Upper lobe of left lung (tissue), 6 donors: Measurements from ENCODE around the gene EGFLAM. TPM values are rescaled to one million over a fixed set of nuclear protein-coding genes. Genes with fewer than 3 reads are reported as not detected.

Experiments
- ATAC-seq, 2 donors: fragments of 200-7000 bp; cut with Tn5 transposase; one replicate each; pipeline ENCODE4 v1.9.1; 2022; ENCODE audit warnings: mild to moderate bottlenecking in 2 of 2, moderate library complexity in 2 of 2; ENCODE audit not compliant: low FRiP score in 2 of 2
- DNase-seq, 2 donors: peaks; one replicate each; pipeline ENCODE4 v3.0.0-alpha.2; 2019 to 2020
- H3K27ac ChIP-seq, 4 donors: fragments of 200-600 bp; sonication (generic); one replicate each; pipeline ENCODE4 v1.5.1; 2016 to 2019
- H3K27me3 ChIP-seq, 4 donors: fragments of 200-600 bp; sonication (generic); one replicate each; pipeline ENCODE4 v1.5.1; 2017 to 2019
- H3K36me3 ChIP-seq, 4 donors: fragments of 200-600 bp; sonication (generic); one replicate each; pipeline ENCODE4 v1.5.1; 2016 to 2019
- H3K4me1 ChIP-seq, 4 donors: fragments of 200-600 bp; sonication (generic); one replicate each; pipeline ENCODE4 v1.5.1; 2018 to 2019
- H3K4me3 ChIP-seq, 4 donors: fragments of 200-600 bp; sonication (generic); one replicate each; pipeline ENCODE4 v1.5.1; 2017 to 2019; ENCODE audit warnings: mild to moderate bottlenecking in 2 of 4, moderate library complexity in 1 of 4
- H3K9me3 ChIP-seq, 4 donors: fragments of 200-600 bp; sonication (generic); one replicate each; pipeline ENCODE4 v1.5.1; 2018 to 2019
- CTCF ChIP-seq, 6 experiments: fragments of 450-650 bp in 4 of 6; fragments of 200-600 bp in 2 of 6; sonication (generic) in 2 of 6; IDR thresholded peaks; one replicate each; pipeline ENCODE4 v1.5.1; 2016 to 2019; ENCODE audit warnings: antibody characterized with exemption in 6 of 6
- EP300 ChIP-seq, 4 donors: sonication (generic); formaldehyde crosslinking; IDR thresholded peaks; one replicate each; pipeline ENCODE4 v1.5.1; 2017; ENCODE audit warnings: antibody characterized with exemption in 4 of 4, control low read depth in 2 of 4
- POLR2A ChIP-seq, 4 donors: fragments of 450-650 bp; IDR thresholded peaks; one replicate each; pipeline ENCODE4 v1.5.1; 2016 to 2017; ENCODE audit warnings: antibody characterized with exemption in 4 of 4, mild to moderate bottlenecking in 2 of 4
- POLR2AphosphoS5 ChIP-seq, 2 donors: sonication (generic); formaldehyde crosslinking; IDR thresholded peaks; one replicate each; pipeline ENCODE4 v1.5.1; 2017; ENCODE audit warnings: antibody characterized with exemption in 2 of 2
- WGBS, 2 donors: methylation state at CpG; one replicate each; pipeline ENCODE4 v1.1.5; 2017 to 2018; 5-methylcytosine and 5-hydroxymethylcytosine counted together
- total RNA-seq, 6 donors: library from RNA; depleted of rRNA in 4 of 6; stranded (reverse); fragments of >200 nt in 4 of 6; gene quantifications; one replicate each; pipeline versions ENCODE4 v1.1.0 to v1.2.1, GENCODE V29; 2016 to 2021
- donor health status: DM: no; HTN: no; CAD: no; lungs with moderate emphysema.
- donor health status: DM: no; HTN: yes; CAD: no; lungs with severe emphysema.

Gene EGFLAM
- total RNA-seq, 6 donors from 2014 or later: 0.22 to 5.2 (median 1.6) TPM; not detected in 2

GRCh38 chr5:38462976-38463633 is 204.7 kb downstream of the EGFLAM start:
- 54 to 55% methylated on average over 7 of the region's 7 CpGs for WGBS, 2 donors
- no peak for DNase-seq
- peak overlapping the region in 3 of 4 donors; percentile 13 to 49 (median 18) for H3K27ac ChIP-seq

DNA sequence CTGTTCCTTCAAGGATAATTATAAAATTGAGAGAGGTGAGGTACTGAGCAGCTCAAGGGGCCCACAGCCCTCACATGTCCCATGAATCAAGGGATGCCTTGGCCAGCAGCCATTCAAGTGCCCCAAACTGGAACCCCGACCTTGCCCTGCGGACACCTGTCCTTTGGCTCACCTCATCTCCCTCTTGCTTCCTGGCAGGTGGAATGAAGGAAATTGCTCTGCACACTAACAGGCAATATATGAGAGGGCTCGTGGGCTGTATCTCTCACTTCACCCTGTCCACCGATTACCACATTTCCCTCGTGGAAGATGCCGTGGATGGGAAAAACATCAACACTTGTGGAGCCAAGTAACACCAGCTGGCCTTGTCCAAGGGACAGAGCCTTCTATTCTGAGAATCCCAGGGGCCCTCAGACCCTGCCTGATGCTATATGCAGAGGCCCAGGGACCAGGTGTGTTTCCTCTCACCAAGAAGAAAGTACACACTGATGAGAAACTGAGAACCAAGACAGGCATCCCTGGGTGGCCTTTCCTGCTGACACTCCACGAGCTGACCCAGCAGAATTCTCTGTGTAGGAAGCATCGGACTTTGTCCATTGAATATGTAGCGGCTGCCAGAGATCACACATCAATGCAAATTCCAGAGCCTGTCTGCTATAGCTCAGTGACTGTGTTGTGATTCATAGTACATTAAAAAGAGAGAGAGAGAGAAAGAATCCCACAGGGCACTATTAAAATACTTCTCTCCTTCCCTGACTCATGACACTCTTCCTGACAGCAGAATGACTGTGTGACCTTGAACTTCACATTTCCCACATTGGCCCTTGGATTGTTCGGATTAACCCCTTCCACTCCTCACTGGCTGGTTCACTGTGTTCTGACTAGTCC is 205.5 kb downstream of the EGFLAM start:
- no peak for DNase-seq
- no peaks in the 10 kb centered on the region for H3K36me3 ChIP-seq
- TF ChIP-seq POLR2AphosphoS5 (IDR thresholded peaks at IDR 0.05) (peak; percentile 25 to 32), POLR2A (IDR thresholded peaks at IDR 0.05) (no peak)
- no peaks in the 10 kb centered on the region for H3K9me3 ChIP-seq
- peak overlapping the region in 3 of 4 donors; percentile 18 to 49 (median 37) for H3K27ac ChIP-seq
- 44 to 61% methylated on average over 10 of the region's 10 CpGs for WGBS, 2 donors
- no peak overlapping the region for H3K4me3 ChIP-seq
- ATAC-seq: peak in 1 of 2 donors; percentile 25
- H3K27me3 ChIP-seq: no peaks in the 10 kb centered on the region
- peaks cover 28 to 37% (median 34%) of the 10 kb centered on the region in 4 donors for H3K4me1 ChIP-seq

More at GRCh38 chr5:38462976-38463633, 204.7 kb downstream of the EGFLAM start:
- Histone ChIP-seq H3K27me3 (no peaks in the 10 kb centered on the region), H3K4me1 (peaks cover 21 to 30% (median 27%) of the 10 kb centered on the region in 4 donors), H3K9me3 (no peaks in the 10 kb centered on the region), H3K4me3 (no peak overlapping the region), H3K36me3 (no peaks in the 10 kb centered on the region)
- ATAC-seq: no peak
- TF ChIP-seq EP300 (IDR thresholded peaks at IDR 0.05) (no peak), CTCF (IDR thresholded peaks at IDR 0.05) (no peak), POLR2AphosphoS5 (IDR thresholded peaks at IDR 0.05) (no peak), POLR2A (IDR thresholded peaks at IDR 0.05) (no peak)

GRCh38 chr5:38465061-38465460 is 206.7 kb downstream of the EGFLAM start:
- peak overlapping the region in 1 of 4 donors; percentile 37 for H3K27ac ChIP-seq
- H3K9me3 ChIP-seq: no peaks in the 10 kb centered on the region
- H3K4me1 ChIP-seq: peaks cover 28 to 46% (median 35%) of the 10 kb centered on the region in 4 donors
- H3K36me3 ChIP-seq: no peaks in the 10 kb centered on the region
- TF ChIP-seq EP300 (IDR thresholded peaks at IDR 0.05) (no peak), CTCF (IDR thresholded peaks at IDR 0.05) (no peak), POLR2A (IDR thresholded peaks at IDR 0.05) (no peak), POLR2AphosphoS5 (IDR thresholded peaks at IDR 0.05) (no peak)
- 76% methylated on average over 2 of the region's 2 CpGs for WGBS, 2 donors
- no peak overlapping the region for H3K4me3 ChIP-seq
- H3K27me3 ChIP-seq: no peaks in the 10 kb centered on the region
- DNase-seq (no peak), ATAC-seq (no peak)

DNA sequence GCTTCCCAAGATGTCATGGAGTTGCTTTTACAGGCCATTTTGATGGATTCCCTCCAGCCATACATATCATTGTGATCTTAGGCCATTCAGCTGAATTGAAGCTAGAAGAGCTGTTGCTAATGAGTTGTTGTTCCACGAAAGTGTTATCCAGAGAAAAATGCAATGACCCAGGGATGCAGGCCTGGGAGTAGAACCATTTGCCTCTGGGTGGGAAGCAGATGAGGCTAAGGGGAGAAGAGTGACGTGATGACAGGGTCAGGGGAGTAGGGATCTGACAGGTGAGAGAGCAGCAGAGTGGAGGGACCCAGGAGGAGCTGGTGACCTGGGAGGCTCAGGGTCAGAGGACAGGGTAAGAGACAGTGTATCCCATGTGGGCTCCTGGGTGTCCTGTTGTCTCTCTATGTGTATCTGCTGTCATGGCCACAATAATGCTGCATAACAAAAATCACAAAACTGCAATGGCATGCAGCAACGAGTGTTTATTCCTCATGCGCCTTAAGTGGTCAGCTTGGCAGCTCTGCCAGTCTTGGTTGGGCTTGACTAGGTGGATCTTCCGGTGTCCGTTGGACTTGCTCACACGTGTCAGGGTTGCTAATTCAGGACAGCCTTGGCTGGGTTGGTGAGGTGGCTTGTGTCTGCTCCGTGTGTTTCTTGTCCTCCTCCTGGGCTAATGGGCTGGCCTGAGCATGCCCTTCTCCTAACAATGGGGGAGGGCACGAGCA is 207.5 kb downstream of the EGFLAM start:
- TF ChIP-seq CTCF (IDR thresholded peaks at IDR 0.05) (no peak), EP300 (IDR thresholded peaks at IDR 0.05) (no peak), POLR2AphosphoS5 (IDR thresholded peaks at IDR 0.05) (no peak), POLR2A (IDR thresholded peaks at IDR 0.05) (no peak)
- 81 to 89% methylated on average over 9 of the region's 9 CpGs for WGBS, 2 donors
- Histone ChIP-seq H3K27ac (peak overlapping the region; percentile 78 to 85 (median 81)), H3K36me3 (no peaks in the 10 kb centered on the region), H3K9me3 (no peaks in the 10 kb centered on the region), H3K27me3 (no peaks in the 10 kb centered on the region), H3K4me3 (no peak overlapping the region), H3K4me1 (peaks cover 28 to 46% (median 35%) of the 10 kb centered on the region in 4 donors)
- no peak for DNase-seq
- ATAC-seq: no peak
